ENCODE data around the gene GRID2. TPM values are rescaled to one million over a fixed set of nuclear protein-coding genes. Genes with fewer than 3 reads are reported as not detected.

The GRID2 gene
- polyA plus RNA-seq, 1 experiment = not detected

DNA sequence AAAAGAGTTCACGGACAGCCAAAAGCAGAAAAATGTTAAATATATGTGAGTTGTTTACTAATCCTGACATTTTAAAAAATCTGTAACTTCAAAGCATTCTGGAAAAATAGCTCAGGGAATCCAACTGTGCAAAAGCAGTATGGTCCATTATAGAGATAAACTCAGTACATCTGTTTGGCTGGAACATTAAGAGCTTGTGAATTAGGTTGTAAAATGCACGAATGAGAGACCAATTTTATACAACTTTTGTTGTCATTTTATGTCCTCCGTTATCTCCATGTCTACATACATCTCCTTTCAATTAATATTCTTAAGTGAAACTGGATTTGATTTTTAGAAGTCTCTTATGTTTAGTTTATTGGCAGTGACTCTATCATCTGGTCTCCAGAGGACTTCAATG is 1157.8 kb downstream of the GRID2 start:
- POLR2A ChIA-PET = no interaction called here
- H3K4me3 ChIP-seq (ENCODE audit: low read depth, low read length) = no peak overlapping the region

DNA sequence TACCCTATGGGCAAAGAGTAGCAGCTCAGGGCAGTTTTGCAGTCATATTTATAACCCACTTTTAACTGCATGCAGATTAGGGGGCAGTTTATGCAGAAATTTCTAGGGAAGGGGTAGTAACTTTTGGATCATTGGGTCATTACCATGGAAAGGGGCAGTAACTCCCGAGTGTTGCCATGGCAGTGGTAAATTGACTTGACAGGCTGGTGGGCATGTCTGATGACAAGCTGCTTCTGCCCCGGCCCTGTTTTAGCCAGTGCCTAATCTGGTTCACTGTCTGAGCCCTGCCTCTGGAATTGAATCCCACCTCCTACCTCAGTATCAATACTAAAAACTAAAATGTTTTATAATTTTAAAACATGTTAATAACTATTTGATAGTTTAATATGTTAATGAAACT is 1162.7 kb downstream of the GRID2 start:
- H3K27me3 ChIP-seq (ENCODE audit: control insufficient read depth, insufficient read depth, low read length) = no peaks in the 10 kb centered on the region
- CTCF ChIA-PET = interaction anchor here (1.2 kb wide), 1 partner anchor 15 kb away, joined by 4 read pairs; no protein-coding TSS in a partner anchor
- POLR2A ChIA-PET = no interaction called here
- TF ChIP-seq, protein P1, sequence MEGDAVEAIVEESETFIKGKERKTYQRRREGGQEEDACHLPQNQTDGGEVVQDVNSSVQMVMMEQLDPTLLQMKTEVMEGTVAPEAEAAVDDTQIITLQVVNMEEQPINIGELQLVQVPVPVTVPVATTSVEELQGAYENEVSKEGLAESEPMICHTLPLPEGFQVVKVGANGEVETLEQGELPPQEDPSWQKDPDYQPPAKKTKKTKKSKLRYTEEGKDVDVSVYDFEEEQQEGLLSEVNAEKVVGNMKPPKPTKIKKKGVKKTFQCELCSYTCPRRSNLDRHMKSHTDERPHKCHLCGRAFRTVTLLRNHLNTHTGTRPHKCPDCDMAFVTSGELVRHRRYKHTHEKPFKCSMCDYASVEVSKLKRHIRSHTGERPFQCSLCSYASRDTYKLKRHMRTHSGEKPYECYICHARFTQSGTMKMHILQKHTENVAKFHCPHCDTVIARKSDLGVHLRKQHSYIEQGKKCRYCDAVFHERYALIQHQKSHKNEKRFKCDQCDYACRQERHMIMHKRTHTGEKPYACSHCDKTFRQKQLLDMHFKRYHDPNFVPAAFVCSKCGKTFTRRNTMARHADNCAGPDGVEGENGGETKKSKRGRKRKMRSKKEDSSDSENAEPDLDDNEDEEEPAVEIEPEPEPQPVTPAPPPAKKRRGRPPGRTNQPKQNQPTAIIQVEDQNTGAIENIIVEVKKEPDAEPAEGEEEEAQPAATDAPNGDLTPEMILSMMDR (IDR thresholded peaks at IDR 0.05; ENCODE audit: insufficient read depth, low read depth, low read length) = no peak
- H3K4me3 ChIP-seq (ENCODE audit: low read depth, low read length) = no peak overlapping the region
- no peaks in the 10 kb centered on the region for H3K36me3 ChIP-seq (ENCODE audit: control insufficient read depth, insufficient read depth, low read length)
- no peak for DNase-seq (ENCODE audit: low read depth)

More for the DNA sequence above, 1157.8 kb downstream of the GRID2 start:
- Histone ChIP-seq H3K36me3 (ENCODE audit: control insufficient read depth, insufficient read depth, low read length) (no peaks in the 10 kb centered on the region), H3K27me3 (ENCODE audit: control insufficient read depth, insufficient read depth, low read length) (no peaks in the 10 kb centered on the region)
- CTCF ChIA-PET = no interaction called here
- DNase-seq (ENCODE audit: low read depth) = no peak
- TF ChIP-seq, protein P1 (IDR thresholded peaks at IDR 0.05; ENCODE audit: insufficient read depth, low read depth, low read length) = no peak

DNA sequence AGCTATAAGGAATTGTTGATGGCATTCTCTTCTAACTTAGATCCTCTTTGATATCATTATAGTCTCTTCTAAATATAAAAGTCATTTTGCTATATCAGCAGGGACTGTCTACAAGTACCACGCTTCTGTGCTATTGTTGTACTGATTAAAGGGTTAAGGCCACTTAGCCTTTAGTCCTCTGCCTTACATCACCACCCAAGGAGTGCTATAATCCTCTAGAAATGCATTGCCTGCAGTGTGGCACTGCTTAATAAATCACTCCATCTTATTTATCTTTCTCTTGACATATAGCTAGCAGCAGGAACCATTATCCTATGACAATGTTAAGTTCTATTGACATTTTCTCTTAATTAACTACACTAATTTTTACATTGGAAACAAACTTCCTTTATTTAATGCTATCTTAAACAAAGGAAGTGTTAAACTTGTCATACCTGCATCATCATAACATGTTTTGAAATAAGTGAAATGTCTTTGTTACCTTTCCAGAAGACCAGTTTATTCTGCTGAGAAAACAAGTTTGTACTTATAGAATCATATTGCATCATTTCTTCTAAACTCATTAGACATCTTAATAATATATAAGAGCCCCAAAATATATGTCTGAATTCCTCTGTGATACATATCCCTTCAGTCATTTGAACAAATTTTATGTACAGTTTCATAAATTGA is 1163.9 kb downstream of the GRID2 start:
- no peak for DNase-seq (ENCODE audit: low read depth)
- Histone ChIP-seq H3K4me3 (ENCODE audit: low read depth, low read length) (no peak overlapping the region), H3K36me3 (ENCODE audit: control insufficient read depth, insufficient read depth, low read length) (no peaks in the 10 kb centered on the region), H3K27me3 (ENCODE audit: control insufficient read depth, insufficient read depth, low read length) (no peaks in the 10 kb centered on the region)
- POLR2A ChIA-PET = no interaction called here
- CTCF ChIA-PET = no interaction called here
- TF ChIP-seq, protein P1 (IDR thresholded peaks at IDR 0.05; ENCODE audit: insufficient read depth, low read depth, low read length) = no peak

DNA sequence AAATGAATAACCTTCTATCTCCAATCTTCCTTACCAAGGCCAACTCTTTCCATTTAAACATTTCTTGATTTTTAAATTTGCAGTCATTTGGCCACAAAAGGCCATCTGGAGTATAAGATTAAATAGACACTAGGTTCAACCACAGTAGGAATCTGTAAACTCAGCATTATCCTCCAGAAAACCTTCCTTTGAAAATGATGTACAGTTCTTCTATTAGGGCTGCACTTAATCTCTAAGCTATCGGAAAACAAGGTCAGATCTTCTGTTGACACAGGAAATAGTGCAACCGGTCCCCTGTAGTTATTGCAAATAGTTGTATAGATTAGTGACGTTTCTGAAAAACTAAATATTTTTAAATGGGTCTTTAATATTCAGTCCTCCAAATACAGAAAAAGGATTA is 1165.8 kb downstream of the GRID2 start:
- ChIA-PET CTCF (no interaction called here), POLR2A (no interaction called here)
- TF ChIP-seq, protein P1 (IDR thresholded peaks at IDR 0.05; ENCODE audit: insufficient read depth, low read depth, low read length) = no peak
- no peak for DNase-seq (ENCODE audit: low read depth)
- Histone ChIP-seq H3K36me3 (ENCODE audit: control insufficient read depth, insufficient read depth, low read length) (no peaks in the 10 kb centered on the region), H3K27me3 (ENCODE audit: control insufficient read depth, insufficient read depth, low read length) (no peaks in the 10 kb centered on the region), H3K4me3 (ENCODE audit: low read depth, low read length) (no peak overlapping the region)

DNA sequence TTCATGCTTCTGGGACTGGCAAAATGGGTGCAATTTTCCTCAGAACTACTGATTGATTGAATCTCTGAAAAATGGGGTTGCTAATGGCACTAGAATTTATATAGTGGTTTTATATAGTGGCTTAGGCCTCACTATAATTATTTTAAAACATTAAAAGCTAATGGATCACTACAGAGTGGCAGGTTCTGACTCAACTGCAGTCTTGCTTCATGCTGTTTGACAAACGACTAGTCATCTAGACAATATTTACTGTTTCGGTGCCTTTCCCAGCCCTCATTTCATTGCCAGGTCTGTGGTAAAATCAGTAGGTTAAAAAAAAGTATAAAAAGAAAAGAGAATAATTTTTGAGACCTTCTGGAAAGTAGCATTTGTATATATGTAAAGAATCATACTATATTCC is 1172.0 kb downstream of the GRID2 start:
- Histone ChIP-seq H3K27me3 (ENCODE audit: control insufficient read depth, insufficient read depth, low read length) (no peaks in the 10 kb centered on the region), H3K36me3 (ENCODE audit: control insufficient read depth, insufficient read depth, low read length) (no peaks in the 10 kb centered on the region), H3K4me3 (ENCODE audit: low read depth, low read length) (no peak overlapping the region)
- TF ChIP-seq, protein P1 (IDR thresholded peaks at IDR 0.05; ENCODE audit: insufficient read depth, low read depth, low read length) = no peak
- CTCF ChIA-PET = no interaction called here
- DNase-seq (ENCODE audit: low read depth) = no peak
- POLR2A ChIA-PET = no interaction called here

Data from BJ (cell line).